Endometrial microvascular endothelial cells (primary cell): ENCODE measurements around the gene LEMD1. TPM values are rescaled to one million over a fixed set of nuclear protein-coding genes. Genes with fewer than 3 reads are reported as not detected.
"Not testable (repeated sequence)": the region's sequence is repeated elsewhere in the genome, so short reads cannot be mapped to it uniquely, and the experiment has no call there.

Experiments
- in situ Hi-C: cut with HindIII; loops from 2 replicates; pipeline ENCODE4 v1.10.0; 2017; ENCODE audit warnings: low sequenced_read_pairs, low pct_unique_long_range_greater_than_20kb; ENCODE audit errors: inconsistent ontology term
- total RNA-seq: library from RNA; depleted of rRNA; stranded (reverse); fragments of >200 nt; gene quantifications from one replicate; pipeline ENCODE4 v1.2.3, GENCODE V29; 2015; ENCODE audit errors: inconsistent ontology term

The LEMD1 gene
- total RNA-seq, 1 donor from 2014 or later = not detected

DNA sequence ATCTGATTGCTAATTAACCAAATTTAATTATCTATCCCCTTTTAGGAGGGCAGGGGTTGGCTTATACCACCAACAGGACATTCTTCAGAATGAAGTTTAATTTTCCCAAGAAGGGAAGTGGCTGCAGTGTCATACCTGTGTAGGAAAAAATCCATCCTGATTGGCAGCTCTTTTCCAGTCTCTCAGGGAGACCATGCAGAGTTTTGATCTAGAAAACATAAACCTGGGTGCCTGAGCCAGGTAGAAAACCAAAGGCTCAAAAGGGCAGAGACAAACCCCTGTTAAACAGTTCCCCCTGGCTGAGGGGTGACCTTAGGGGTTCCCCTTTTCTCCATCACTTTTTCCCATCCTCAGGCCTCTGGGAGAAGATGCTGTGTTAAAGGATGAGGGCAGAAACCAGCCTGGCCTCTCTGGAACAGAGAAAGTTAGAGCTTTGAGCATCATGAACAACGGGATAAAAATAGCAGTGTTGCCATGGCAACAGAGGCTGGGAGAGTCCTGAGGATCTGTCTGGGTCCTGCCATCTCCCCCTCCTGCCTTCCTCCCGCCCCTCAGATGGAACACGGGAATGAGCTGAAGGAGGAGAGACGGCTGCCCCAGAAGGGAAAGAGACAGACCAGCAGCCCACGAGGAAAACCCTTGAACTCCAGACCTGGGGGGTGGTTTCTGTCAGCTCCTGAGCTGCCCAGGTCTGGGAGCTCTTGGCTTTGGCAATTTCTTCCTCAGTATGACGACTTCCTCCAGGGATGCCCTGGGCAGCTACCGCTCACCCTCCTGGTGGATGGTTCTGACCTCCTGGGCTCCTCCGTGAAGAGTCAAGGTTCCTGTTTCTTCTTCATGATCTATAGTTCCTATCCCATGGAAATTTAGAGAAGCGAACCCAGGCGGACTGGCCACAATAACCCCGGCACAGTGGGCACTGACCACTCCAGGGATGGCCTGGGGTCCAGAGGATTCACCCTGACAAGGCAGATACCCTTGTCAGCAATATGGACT, 14.0 kb upstream of the LEMD1 start:
- in situ Hi-C loops = no loop called here

DNA sequence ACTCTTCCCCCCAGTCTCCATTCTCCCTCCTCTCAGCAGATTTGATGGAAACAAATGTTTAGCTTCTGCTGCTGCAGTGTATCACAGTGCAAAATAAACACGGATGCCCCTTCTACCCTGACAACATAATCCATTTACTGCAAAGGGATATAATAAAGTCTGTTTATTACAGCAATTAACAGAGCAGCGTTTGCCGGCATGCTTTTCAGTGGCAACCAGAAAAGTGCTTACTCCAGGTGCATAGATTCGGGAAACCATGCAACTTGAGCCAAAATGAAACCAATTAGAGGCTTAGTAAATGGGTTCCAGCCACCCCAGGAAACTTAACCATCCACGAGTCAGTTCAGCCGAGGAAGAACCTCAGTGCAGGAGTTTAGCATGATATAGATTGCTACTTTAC, 12.9 kb upstream of the LEMD1 start:
- in situ Hi-C loops = no loop called here

GRCh38 chr1:205432692-205433091, 10.8 kb upstream of the LEMD1 start:
- in situ Hi-C loops = not testable (repeated sequence)

DNA sequence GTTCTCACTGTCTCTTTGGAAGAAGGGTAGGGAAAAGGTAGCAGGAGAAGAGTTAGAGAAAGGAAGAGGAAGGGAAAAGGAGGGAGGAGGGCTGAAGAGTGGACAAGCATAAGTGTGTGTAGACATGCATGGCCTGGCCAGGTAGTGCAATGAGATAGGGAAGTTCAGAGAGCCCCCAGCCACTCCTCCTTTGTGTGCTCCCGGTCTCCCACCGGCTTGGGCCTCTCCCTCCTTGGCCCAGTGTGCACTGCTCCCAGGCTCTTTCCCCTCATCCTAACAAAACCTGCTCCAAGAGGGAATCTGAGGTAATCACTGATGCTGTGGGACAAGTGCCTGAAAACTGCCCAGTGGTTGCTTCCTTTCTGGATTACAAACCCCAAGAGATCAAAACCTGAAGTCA, 10.3 kb upstream of the LEMD1 start:
- in situ Hi-C loops = no loop called here

DNA sequence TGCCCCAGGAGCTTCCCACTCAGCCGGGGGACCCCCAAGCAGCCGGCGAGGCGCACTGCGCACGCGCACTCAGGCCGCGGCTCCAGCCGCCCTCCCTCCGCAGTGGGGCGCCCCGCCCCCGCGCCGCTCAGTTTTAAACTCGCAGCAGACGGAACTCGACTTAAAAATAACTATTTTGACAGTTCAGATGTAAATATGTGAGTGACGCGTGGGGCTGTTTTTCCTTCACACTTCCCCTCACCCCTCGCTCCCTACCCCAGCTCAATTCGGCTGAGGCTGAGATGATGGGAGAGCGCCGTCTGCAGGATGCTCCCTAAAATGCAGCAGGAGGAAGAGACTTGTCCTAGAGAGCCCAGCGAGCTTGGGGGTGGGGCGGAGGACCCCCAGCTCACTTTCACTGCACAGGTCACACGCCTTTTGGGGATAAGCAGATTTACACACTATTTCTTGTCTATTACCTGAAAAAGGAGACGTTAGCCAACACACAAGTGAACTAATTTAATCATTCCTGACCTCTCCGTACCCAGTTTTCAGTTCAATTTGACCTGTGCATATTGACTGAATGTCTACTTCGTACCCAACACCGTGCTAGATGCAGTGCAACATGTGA, 8.9 kb upstream of the LEMD1 start:
- in situ Hi-C loops = no loop called here

DNA sequence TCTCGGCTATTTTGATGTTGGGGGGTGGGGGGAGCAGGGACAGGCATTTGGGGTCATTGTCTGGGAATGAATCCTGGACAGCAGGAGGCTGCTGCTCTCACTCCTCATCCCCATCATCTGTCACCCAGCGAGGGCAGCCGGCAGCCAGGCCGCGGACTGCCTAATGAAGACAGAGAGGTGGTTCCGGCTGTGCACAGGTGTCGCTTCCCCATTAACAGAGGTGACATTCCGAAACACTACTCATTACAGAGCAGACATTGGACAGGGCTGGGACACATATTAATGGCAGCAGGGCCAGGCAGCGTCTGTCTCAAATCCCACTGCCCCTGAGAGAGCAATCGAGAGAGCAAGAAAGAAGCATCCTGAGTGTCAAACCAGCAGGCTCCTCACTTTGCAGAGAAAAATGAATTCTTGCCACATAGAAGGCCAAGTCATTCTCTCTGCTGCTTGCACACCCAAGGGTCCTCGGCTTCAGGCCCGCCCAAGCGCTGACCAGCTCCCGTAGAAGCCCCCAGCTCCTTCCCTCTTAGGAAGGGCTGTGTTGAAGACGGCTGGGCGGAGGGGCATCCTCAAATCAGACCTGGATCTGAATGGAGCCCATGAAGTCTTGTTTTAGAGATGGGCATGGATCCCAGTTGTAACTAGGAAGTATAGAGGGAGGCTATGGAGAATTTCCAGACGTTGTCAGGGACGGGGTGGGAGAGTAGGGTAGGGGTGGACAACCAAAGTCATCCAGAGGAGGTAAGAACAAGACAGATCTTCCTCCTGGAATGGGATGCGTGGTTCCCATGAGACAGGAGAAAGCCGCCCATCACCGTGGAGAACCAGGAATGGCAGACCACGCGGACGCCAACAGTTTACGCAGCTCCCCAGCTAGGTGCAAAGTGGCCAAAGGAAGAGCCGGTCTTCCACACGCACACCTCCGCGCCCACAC, 8.2 kb upstream of the LEMD1 start:
- in situ Hi-C loops = no loop called here

- in situ Hi-C loops = no loop called here
Observed at GRCh38 chr1:205424901-205425600, 3.2 kb upstream of the LEMD1 start.

DNA sequence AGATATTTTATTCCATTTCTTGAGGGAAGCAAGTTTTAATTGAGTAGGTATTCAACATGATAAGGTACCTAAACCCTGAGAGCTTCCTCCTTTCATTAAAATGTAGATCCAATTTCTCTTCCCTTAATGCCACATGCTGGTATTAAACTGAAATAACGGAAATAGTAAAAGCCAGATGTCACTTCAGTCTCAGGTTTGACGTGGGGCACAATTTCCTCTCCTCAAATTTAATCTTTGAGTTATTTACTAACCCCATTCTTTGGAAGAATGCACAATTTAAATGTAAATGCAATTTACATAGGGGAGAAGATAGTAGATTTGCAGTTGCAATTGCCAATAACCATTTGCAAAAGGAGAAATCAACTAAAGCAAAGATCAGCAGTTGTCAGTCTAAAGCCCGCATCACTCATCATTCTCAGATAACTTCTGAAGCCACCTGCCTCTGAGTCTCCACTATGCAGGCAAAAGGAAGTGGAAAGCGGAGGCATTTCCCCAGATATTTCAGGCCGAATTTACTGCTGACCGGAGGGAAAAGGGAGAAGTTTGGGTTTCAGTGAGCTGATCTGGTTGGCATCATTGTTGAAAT, 2.1 kb upstream of the LEMD1 start:
- in situ Hi-C loops = no loop called here

GRCh38 chr1:205422993-205423642, 1.3 kb upstream of the LEMD1 start:
- in situ Hi-C loops = no loop called here

- in situ Hi-C loops = no loop called here
Observed at GRCh38 chr1:205420938-205421337, 918 bp downstream of the LEMD1 start.

GRCh38 chr1:205417870-205418635, 3.8 kb downstream of the LEMD1 start:
- in situ Hi-C loops = no loop called here

DNA sequence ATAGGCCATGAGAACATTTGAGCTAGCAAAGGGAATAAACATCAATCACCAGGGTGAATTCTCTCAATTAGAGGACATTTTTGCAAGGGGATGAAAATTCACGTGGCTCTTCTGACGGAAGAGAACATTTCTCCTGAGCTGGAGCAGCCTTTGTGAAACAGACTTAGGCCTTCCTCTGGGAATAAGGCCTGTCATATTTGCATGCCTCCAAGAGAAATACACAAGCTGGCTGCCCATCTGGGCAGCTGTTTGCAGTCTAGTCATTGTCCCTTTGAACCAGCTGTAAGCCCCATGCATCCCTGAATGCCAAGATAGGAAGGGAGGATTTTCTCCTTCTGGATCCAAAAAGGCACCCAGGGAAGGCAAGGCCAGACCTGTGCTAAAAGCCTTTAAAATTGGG, 5.5 kb downstream of the LEMD1 start:
- in situ Hi-C loops = no loop called here

GRCh38 chr1:205410581-205411298, 11.1 kb downstream of the LEMD1 start:
- in situ Hi-C loops = no loop called here

DNA sequence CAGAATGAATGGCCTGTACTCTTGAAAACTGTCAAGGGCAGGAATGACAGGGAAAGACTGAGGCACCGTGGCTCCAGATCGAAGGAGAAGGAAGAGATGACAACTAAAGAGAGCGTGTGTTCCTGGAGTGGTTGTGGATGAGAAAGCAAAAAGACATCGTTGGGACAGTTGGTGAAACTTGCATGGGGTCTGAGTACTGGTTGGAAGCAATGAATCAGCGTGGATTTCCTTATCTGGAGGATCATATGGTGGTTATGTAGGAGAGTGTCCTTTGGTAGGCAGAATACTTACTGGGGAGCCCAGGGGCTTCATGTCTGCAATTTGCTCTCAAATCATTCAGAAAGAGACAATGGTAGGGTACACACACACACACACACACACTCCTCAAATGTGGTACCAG, 13.9 kb downstream of the LEMD1 start:
- in situ Hi-C loops = no loop called here

DNA sequence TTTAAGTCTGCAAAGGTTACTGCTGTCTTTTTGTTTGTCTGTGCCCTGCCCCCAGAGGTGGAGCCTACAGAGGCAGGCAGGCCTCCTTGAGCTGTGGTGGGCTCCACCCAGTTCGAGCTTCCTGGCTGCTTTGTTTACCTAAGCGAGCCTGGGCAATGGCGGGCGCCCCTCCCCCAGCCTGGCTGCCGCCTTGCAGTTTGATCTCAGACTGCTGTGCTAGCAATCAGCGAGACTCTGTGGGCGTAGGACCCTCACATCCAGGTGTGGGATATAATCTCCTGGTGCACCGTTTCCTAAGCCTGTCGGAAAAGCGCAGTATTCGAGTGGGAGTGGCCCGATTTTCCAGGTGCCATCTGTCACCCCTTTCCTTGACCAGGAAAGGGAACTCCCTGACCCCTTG, 15.6 kb downstream of the LEMD1 start:
- in situ Hi-C loops = not testable (repeated sequence)

GRCh38 chr1:205404484-205404883, 17.4 kb downstream of the LEMD1 start:
- in situ Hi-C loops = not testable (repeated sequence)

DNA sequence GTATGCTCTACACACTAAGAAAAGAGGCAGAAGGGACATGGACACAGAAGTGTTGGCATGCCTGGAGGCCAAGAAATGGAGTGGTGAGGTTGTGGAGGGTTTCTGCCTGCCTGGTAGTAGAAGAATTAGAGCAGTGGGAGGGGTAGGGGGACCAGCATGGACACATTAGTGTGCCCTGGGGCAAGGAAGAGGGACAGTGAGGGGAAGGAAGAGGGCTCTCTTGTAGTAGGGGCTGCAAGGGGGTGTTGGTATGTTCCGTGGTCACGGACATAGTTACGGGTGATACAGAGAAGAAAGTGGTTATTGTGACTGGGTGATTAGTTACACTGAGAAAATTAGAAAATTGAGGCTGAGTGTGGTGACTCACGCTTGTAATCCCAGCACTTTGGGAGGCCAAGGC, 23.3 kb downstream of the LEMD1 start:
- in situ Hi-C loops = no loop called here
